ENCODE results near the gene C7orf57. TPM values are rescaled to one million over a fixed set of nuclear protein-coding genes. Genes with fewer than 3 reads are reported as not detected.

Gene C7orf57
- total RNA-seq, 1 donor from 2014 or later, result 0.31 TPM

DNA sequence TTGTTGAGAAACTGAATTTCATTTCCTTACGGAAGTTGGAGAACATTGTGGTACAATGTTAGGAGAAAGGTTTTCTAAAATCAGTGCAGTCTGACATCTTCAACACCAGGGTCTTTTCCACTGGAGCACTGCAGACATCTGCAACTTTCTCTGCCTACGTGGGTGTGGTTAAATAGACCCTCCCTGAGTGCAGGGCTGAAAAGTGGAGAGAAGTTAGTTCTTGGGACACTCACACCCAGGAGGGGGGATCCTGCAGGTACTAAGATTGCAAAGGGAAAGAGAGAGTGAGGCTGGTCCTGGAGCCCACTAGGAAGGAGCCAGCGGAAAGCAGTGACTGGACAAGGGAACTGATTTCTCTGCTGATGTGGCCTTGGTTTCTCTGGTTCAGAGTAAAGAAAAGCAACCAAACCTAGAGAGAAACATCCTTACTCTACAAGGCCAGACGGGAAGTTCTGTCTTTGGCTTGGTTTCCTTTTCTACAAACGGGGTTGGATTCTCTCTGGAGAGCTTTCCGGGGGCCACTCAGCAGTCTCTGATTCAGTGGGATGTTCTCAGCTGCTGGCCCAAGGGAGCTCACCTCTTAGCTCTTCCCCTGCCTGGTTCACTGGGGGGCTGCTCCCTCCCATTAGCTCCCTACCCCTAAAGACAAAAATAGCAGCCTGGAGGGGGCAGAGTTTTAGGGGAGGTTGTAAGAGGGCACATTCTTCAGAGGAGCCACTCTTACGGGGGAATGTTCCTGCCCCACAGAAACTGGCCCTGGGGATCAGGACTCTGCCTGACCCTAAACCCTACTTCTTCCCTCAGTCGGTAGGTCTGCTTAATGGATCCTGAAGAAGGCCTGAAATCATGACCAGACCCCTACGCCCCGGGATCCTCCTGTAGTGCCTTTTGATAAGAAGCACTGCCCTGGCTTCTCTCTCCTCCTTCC, 56.4 kb downstream of the C7orf57 start:
- intact Hi-C loops (cut with micrococcal nuclease), result no loop called here
- no peaks in the 10 kb centered on the region for H3K27me3 Mint-ChIP-seq (ENCODE audit: insufficient read depth)
- peak overlapping the region; percentile 27 for H3K27ac Mint-ChIP-seq
- H3K4me1 Mint-ChIP-seq (ENCODE audit: low read depth), result peaks cover 83% of the 10 kb centered on the region
- no peak for DNase-seq (ENCODE audit: low spot score)
- peak overlapping the region; percentile 87 for H3K4me3 Mint-ChIP-seq
- H3K9me3 Mint-ChIP-seq, result no peaks in the 10 kb centered on the region
- peaks cover 50% of the 10 kb centered on the region for H3K36me3 Mint-ChIP-seq (ENCODE audit: low read depth)

DNA sequence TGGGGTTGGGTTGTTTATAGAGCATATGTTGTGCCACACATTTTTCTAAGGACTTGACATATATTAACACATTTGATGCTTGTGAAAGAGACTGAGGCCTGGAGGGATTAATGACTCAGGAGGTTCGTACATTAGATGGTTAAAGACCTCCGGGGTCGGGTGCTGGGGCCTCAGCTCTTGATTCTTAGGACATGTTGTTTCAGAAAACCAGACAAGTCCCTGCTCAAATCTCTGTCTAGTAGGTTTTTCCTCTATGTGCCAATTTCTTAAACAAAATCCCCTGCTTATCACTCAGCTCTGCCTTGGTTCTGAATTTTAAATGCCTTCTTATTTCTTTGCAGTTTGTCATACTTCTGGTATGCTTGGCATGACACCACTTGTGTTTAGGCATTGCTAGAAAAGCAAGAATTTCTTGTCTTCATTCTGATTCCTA, 59.5 kb downstream of the C7orf57 start:
- Mint-ChIP-seq H3K4me1 (ENCODE audit: low read depth) (peaks cover 93% of the 10 kb centered on the region), H3K27ac (peak overlapping the region; percentile 70), H3K9me3 (no peaks in the 10 kb centered on the region), H3K4me3 (no peak overlapping the region), H3K27me3 (ENCODE audit: insufficient read depth) (no peaks in the 10 kb centered on the region), H3K36me3 (ENCODE audit: low read depth) (peaks cover 75% of the 10 kb centered on the region)
- no peak for DNase-seq (ENCODE audit: low spot score)
- intact Hi-C loops (cut with micrococcal nuclease), result no loop called here

DNA sequence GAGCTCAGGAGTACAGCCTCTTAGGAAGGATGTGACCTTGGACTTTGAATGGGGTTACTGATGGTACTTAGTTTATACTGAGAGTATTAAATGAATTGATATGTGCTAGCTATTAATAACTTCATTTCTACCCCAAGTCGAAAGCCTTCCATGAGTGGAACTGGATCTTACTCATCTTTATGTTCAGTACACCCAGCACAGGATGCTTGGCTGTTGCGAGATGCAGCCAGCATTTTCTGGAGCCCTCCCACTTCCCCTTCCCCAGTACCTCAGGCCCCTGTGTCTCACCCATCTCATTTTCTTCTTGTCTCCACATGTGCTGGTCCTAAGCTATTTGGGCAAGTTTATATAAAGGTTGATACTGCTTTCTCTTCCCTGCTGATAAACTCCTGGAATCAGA, 60.9 kb downstream of the C7orf57 start:
- Mint-ChIP-seq H3K27ac (peak overlapping the region; percentile 90), H3K36me3 (ENCODE audit: low read depth) (peaks cover 66% of the 10 kb centered on the region), H3K4me3 (peak overlapping the region; percentile 63), H3K4me1 (ENCODE audit: low read depth) (peaks cover 80% of the 10 kb centered on the region), H3K9me3 (no peaks in the 10 kb centered on the region), H3K27me3 (ENCODE audit: insufficient read depth) (no peaks in the 10 kb centered on the region)
- no peak for DNase-seq (ENCODE audit: low spot score)
- intact Hi-C loops (cut with micrococcal nuclease), result loop anchor here (2.0 kb wide), 2 partner anchors 61 to 117 kb away; partner anchors contain the start of genes C7orf57 and HUS1

DNA sequence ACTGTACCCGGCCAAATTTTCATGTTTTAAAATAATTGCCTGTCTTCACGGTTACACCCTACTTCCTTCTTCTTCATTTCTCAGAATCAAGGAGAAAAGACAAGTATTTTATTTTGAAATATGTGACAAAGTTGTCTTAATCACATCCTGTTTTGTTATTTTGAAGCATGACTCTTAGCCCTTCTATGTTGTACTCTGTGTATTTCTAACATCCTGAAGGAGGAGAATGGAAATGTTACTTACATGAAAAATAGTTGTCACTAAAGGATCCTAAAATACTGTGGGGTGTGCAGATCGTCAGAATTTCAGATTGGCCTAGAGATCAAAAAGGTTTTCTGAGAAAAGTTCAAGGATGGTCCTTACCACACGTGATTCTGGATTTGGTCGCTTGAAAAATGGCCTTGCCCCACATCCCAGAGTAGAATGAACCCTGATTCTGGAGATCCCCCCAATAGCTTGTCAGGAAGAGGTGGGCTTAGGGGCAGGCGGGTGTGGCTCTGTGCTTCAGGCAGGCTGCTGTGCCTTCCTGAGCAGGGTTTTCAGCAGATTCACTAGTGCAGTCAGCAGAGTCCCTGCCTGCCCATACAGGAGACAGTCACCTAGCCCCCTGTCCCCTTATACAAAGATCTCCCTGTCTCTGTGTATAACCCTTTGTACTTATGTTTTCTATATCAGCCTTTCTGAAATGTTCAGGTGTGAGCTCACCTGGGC, 62.3 kb downstream of the C7orf57 start:
- peaks cover 75% of the 10 kb centered on the region for H3K4me1 Mint-ChIP-seq (ENCODE audit: low read depth)
- DNase-seq (ENCODE audit: low spot score), result peak; percentile 39
- H3K27ac Mint-ChIP-seq, result peak overlapping the region; percentile 92
- H3K36me3 Mint-ChIP-seq (ENCODE audit: low read depth), result peaks cover 63% of the 10 kb centered on the region
- H3K4me3 Mint-ChIP-seq, result peak overlapping the region; percentile 42
- intact Hi-C loops (cut with micrococcal nuclease), result loop anchor here (1.0 to 2.0 kb wide), 4 partner anchors 8 to 119 kb away; partner anchors contain the start of genes C7orf57, HUS1 and UPP1
- no peaks in the 10 kb centered on the region for H3K27me3 Mint-ChIP-seq (ENCODE audit: insufficient read depth)
- no peaks in the 10 kb centered on the region for H3K9me3 Mint-ChIP-seq

DNA sequence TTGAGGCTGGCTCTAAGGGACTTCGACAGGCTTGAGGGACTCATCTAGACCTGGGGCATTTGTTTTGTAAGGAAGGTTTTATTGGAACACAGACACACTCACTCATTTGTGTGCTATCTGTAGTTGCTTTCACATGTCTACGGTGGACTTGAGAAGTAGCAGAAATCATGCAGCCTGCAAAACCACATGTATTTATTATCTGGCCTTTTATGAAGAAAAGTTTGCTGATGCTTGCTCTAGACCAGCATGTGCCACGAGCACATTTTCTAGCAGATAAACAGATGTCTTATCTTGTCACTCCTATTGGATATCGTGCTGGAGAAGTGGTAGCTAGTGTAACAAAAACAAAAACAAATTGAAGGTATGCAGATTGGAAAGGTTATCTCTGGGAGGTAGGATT, 63.5 kb downstream of the C7orf57 start:
- DNase-seq (ENCODE audit: low spot score), result no peak
- Mint-ChIP-seq H3K27ac (peak overlapping the region; percentile 92), H3K4me3 (peak overlapping the region; percentile 42), H3K4me1 (ENCODE audit: low read depth) (peaks cover 64% of the 10 kb centered on the region), H3K36me3 (ENCODE audit: low read depth) (peaks cover 63% of the 10 kb centered on the region), H3K9me3 (no peaks in the 10 kb centered on the region), H3K27me3 (ENCODE audit: insufficient read depth) (no peaks in the 10 kb centered on the region)
- intact Hi-C loops (cut with micrococcal nuclease), result no loop called here

DNA sequence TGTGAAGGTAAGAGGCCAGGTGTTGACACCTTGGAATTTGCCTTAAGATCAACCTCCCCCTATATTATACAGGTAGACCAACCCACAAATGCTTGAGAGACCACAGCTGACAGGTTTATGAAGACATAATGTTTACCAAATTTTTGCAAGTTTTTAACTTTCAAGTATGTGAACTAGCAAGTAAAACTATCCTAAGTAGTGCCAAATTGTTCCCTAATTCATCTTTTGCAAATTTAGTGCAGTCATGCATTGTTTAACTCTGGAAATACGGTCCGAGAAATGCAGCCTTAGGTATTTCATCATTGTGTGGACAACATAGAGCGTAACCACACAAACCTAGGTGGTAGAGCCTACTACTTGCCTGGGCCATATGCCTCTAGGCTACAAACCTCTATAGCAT, 64.4 kb downstream of the C7orf57 start:
- H3K4me3 Mint-ChIP-seq, result no peak overlapping the region
- H3K27ac Mint-ChIP-seq, result no peak overlapping the region
- peaks cover 63% of the 10 kb centered on the region for H3K4me1 Mint-ChIP-seq (ENCODE audit: low read depth)
- intact Hi-C loops (cut with micrococcal nuclease), result no loop called here
- peaks cover 64% of the 10 kb centered on the region for H3K36me3 Mint-ChIP-seq (ENCODE audit: low read depth)
- no peaks in the 10 kb centered on the region for H3K27me3 Mint-ChIP-seq (ENCODE audit: insufficient read depth)
- DNase-seq (ENCODE audit: low spot score), result no peak
- no peaks in the 10 kb centered on the region for H3K9me3 Mint-ChIP-seq

DNA sequence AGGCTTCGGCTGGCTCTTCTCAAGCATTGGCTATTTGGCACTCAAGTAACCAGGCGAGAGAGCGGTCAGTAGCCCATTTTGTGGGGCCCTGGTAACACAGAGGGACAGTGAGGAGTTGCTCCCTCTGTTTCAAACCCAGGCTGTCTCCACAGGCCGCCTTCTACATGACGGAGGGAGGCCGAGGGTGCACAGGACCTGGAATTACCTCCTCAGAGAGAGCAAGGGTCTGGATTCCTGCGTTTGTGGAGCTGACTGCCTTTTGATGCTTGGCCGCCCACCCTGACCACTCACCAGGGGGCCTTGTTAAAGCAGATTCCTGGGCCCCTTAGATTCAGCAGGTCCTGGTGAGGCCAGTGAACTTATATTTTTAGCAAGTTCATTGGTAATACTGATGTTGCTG, 66.0 kb downstream of the C7orf57 start:
- Mint-ChIP-seq H3K4me1 (ENCODE audit: low read depth) (peaks cover 50% of the 10 kb centered on the region), H3K27ac (no peak overlapping the region), H3K4me3 (no peak overlapping the region), H3K27me3 (ENCODE audit: insufficient read depth) (no peaks in the 10 kb centered on the region), H3K36me3 (ENCODE audit: low read depth) (peaks cover 62% of the 10 kb centered on the region), H3K9me3 (no peaks in the 10 kb centered on the region)
- intact Hi-C loops (cut with micrococcal nuclease), result no loop called here
- no peak for DNase-seq (ENCODE audit: low spot score)

DNA sequence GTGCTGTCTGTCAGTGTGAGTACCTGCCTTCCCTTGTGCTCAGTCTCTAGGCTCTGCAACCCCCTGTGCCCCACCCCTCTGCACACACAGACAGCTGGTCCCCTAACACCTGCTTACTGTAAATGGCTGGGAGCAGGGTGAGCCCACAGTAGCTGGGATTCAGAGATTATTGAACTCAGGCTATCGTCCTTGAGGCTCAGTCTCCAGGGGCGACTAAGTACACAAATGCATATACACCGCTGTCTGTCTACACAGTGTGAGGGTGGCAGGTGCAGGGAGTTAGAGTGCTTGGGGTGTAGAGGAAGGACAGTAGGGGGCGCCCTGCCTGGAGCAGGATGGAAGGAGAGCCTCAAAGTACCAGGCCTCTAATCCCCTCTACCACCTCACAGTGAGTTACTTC, 66.6 kb downstream of the C7orf57 start:
- H3K4me1 Mint-ChIP-seq (ENCODE audit: low read depth), result peaks cover 48% of the 10 kb centered on the region
- peaks cover 62% of the 10 kb centered on the region for H3K36me3 Mint-ChIP-seq (ENCODE audit: low read depth)
- H3K27ac Mint-ChIP-seq, result peak overlapping the region; percentile 55
- no peak overlapping the region for H3K4me3 Mint-ChIP-seq
- no peaks in the 10 kb centered on the region for H3K9me3 Mint-ChIP-seq
- intact Hi-C loops (cut with micrococcal nuclease), result no loop called here
- DNase-seq (ENCODE audit: low spot score), result no peak
- H3K27me3 Mint-ChIP-seq (ENCODE audit: insufficient read depth), result no peaks in the 10 kb centered on the region

DNA sequence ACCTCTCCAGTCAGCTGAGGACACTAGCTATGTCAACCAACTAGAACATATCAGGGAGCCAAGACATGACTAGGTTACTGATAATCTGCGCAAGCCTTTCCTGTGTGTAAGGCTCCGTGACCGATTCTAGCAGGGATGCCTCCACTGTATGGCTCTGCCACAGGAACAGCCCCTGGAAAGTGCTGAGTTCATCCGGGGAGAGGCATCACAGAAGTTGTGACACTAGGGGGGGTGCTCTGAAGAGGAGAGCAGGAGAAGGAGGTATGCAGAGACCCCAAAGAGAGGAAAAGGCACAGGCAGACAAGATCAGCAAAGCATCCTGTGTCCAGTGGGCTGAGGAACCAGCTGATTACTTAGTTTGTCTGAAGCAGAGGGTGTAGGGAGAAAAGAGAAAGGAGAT, 67.2 kb downstream of the C7orf57 start:
- no peak for DNase-seq (ENCODE audit: low spot score)
- Mint-ChIP-seq H3K4me3 (no peak overlapping the region), H3K27ac (no peak overlapping the region), H3K27me3 (ENCODE audit: insufficient read depth) (no peaks in the 10 kb centered on the region), H3K4me1 (ENCODE audit: low read depth) (peaks cover 44% of the 10 kb centered on the region), H3K36me3 (ENCODE audit: low read depth) (peaks cover 61% of the 10 kb centered on the region), H3K9me3 (no peaks in the 10 kb centered on the region)
- intact Hi-C loops (cut with micrococcal nuclease), result no loop called here

DNA sequence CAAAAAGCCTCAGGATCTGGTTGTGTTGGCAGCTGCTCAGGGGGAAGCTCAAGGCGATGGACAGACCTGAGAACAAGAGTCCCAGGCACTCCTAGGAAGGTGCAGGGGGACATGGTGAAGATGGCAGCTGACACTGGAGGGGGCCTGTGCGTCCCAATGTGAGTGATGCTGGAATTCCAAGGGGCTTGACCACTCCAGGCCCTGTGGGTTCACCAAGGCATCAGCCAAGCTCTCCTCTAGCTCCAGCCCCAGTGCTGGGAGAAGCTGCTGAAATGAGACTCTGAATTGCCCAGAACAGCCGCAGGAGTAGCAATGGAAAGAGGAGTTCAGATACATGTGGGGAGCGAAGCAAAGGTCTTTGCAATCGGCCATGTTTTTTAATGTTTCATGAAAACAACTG, 69.7 kb downstream of the C7orf57 start:
- no peak overlapping the region for H3K4me3 Mint-ChIP-seq
- no peak for DNase-seq (ENCODE audit: low spot score)
- H3K36me3 Mint-ChIP-seq (ENCODE audit: low read depth), result peaks cover 54% of the 10 kb centered on the region
- intact Hi-C loops (cut with micrococcal nuclease), result no loop called here
- H3K27me3 Mint-ChIP-seq (ENCODE audit: insufficient read depth), result no peaks in the 10 kb centered on the region
- peaks cover 31% of the 10 kb centered on the region for H3K4me1 Mint-ChIP-seq (ENCODE audit: low read depth)
- no peak overlapping the region for H3K27ac Mint-ChIP-seq
- H3K9me3 Mint-ChIP-seq, result no peaks in the 10 kb centered on the region

DNA sequence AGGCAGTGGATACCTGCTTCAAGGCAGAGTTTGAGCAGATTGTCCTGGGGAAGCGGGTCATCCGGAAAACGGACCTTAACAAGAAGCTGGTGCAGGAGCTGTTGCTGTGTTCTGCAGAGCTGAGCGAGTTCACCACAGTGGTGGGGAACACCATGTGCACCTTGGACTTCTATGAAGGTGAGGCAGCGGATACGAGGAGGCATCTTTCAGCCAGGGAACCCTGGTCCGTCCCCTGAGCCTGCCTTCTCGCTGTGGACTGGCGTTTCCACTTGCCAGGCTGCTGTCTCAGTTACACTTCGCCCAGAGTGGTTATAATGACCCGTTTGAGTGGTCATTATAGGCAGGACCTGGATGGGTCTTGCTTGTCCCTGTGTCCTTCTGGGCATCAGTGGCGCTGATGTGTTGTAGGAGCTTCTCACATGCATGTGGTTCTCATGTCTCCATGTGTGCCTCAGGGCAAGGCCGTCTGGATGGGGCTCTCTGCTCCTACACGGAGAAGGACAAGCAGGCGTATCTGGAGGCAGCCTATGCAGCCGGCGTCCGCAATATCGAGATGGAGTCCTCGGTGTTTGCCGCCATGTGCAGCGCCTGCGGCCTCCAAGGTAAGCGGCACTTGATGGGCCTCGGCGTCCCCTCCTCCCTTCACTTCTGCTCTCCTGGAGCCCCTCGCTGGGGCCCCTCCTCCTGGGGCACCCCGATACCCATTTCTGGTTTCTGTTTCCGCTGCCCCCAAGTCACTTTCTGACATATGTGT, 71.7 kb downstream of the C7orf57 start:
- H3K36me3 Mint-ChIP-seq (ENCODE audit: low read depth), result peaks cover 52% of the 10 kb centered on the region
- no peaks in the 10 kb centered on the region for H3K27me3 Mint-ChIP-seq (ENCODE audit: insufficient read depth)
- H3K4me3 Mint-ChIP-seq, result no peak overlapping the region
- H3K9me3 Mint-ChIP-seq, result no peaks in the 10 kb centered on the region
- peaks cover 34% of the 10 kb centered on the region for H3K4me1 Mint-ChIP-seq (ENCODE audit: low read depth)
- H3K27ac Mint-ChIP-seq, result no peak overlapping the region
- no peak for DNase-seq (ENCODE audit: low spot score)
- intact Hi-C loops (cut with micrococcal nuclease), result no loop called here

DNA sequence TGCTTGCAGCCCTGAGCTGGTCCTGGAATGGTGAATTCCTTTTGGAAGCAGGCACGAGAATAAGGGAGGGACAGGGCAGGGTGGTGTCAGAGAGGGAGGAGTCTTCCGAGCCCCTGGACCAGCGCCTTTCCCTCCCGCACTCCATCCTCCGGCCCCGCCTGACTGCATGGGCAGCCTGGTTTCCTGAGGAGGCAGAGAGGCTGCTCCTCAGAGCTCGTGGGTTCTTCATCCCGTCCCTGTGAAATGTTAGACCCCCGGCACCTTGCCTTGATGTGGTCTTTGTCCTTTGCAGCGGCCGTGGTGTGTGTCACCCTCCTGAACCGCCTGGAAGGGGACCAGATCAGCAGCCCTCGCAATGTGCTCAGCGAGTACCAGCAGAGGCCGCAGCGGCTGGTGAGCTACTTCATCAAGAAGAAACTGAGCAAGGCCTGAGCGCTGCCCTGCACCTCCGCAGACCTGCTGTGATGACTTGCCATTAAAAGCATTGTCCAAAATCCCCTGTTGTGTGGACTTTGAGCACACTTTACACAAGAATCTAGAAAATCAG, 72.7 kb downstream of the C7orf57 start:
- Mint-ChIP-seq H3K27me3 (ENCODE audit: insufficient read depth) (no peaks in the 10 kb centered on the region), H3K4me3 (no peak overlapping the region), H3K36me3 (ENCODE audit: low read depth) (peaks cover 46% of the 10 kb centered on the region), H3K27ac (no peak overlapping the region), H3K9me3 (no peaks in the 10 kb centered on the region), H3K4me1 (ENCODE audit: low read depth) (peaks cover 29% of the 10 kb centered on the region)
- intact Hi-C loops (cut with micrococcal nuclease), result no loop called here
- no peak for DNase-seq (ENCODE audit: low spot score)

All from activated T-helper 1 cell treated with anti-CD3 and anti-CD28 coated beads, Interleukin-12 subunit alpha, Interleukin-12 subunit beta, Interleukin-2, Interleukin-4 antibody, amounts not matched to agents 30 ng/mL and 10 ng/mL and 1 ng/mL, durations not matched to agents 14 hours and 24 hours and 36 hours (primary cell).